Occipital lobe (tissue), 2 donors: Measurements from ENCODE around the gene IRAG1. TPM values are rescaled to one million over a fixed set of nuclear protein-coding genes. Genes with fewer than 3 reads are reported as not detected.
"Not testable (repeated sequence)": the region's sequence is repeated elsewhere in the genome, so short reads cannot be mapped to it uniquely, and the experiment has no call there.

Source experiments
- DNase-seq: peaks from one replicate; lab custom pipeline; 2025; lab: John Stamatoyannopoulos, UW
- total RNA-seq: library from RNA; depleted of rRNA; stranded (reverse); fragments of >200 nt; gene quantifications from one replicate; pipeline ENCODE4 v1.2.3, GENCODE V29; 2014

The IRAG1 gene
- total RNA-seq, 1 donor from 2014 or later = 1.4 TPM

DNA sequence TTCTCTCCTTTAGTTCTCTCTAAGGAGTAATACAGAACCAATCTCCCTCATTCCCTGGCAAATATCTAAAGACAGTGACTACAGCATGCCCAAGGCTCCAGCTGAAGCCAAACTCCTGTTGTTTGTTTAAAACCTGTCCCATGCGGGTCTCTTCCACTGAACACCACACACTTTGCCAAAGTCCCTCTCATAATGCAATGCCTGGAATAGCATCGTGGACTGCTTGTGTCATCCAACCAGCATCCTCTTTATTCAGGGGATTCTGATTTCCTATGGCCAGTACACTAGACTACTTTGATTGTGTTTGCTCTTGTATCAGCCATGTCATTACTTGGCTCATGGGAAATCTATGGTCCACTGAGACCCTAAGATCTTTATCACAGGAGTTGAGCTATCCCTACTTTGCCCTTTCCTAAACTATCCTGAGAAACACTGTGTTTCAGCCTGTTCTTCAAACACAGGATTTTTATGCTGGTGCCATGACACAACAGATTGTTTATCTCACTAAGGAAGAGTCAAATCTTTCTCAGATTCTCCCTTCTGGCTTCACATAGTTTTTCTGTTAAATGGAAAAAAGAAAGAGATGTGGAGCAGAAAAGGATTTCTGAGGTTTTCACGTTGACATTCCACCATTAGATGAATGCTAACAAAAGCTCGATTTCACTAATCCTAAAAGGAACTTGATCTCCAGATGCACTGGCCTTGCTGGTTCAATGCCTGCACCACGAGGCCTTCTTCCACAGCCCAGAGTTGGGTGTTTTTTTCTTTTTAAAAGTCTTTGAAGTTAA lies 15.9 kb upstream of the IRAG1 start:
- no peak for DNase-seq

DNA sequence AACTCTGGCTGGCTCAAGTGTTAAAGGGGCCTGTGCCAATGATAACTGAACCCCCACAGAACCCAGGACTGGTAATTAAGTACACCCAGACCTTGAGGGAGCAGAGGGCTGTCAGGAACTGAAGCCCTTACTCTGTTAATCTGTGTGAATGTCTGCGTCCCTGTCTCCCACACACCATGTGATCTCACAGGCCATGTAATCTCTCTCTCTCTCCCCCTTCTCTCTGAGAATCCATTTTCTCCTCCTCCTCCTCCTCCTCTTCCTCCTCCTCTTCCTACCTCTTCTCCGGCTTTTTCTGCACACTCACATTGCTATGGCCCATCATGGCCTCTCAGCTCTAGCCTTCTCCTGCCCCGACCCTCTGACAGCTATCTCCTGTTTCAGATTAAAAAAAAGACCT lies 14.6 kb upstream of the IRAG1 start:
- no peak for DNase-seq

DNA sequence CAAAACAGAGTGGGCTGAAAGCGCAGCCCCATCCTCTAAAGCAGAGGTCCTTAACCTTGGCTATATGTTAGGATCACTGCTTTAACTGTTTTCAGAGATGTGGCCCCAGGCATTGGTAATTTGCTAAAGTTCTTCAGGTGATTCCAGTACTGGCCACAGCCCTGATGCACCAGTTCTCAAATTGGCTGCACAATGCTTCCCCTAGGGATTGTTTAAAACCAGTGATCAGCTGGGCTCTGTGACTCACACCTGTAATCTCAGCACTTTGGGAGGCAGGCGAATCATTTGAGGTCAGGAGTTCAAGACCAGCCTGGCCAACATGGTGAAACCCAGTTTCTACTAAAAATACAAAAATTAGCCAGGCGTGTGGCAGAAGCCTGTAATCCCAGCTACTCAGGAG lies 8.4 kb upstream of the IRAG1 start:
- no peak for DNase-seq

DNA sequence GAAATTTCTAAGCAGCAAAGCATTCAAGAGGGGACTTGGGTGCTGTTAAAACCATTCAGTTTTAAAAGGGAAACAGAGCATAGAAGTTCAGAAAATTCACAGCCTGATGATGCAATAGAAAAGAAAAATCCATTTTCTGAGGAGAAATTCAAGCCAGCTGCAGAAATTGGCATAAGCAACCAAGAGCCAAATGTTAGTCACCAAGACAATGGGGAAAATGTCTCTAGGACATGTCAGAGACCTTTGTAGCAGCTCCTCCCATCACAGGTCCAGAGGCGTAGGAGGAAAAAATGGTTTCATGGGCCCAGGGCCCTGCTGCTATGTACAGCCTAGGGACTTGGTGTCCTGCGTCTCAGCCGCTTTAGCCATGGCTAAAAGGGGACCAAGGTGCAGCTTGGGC lies 5.5 kb upstream of the IRAG1 start:
- no peak for DNase-seq

DNA sequence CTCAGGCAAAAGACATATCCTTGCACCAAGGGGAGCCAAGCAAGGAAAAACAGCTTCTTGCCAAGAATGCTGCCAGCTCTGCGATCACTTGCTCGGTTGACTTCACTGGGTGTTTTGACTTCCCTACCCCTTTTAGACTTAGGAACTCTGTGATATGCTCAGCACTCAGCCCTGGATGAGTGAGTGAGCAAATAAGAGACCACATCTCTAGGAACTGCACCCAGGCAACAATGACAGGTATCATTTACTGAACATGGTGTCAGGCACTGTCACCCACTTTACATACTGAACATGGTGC lies 3.7 kb upstream of the IRAG1 start:
- DNase-seq = no peak

DNA sequence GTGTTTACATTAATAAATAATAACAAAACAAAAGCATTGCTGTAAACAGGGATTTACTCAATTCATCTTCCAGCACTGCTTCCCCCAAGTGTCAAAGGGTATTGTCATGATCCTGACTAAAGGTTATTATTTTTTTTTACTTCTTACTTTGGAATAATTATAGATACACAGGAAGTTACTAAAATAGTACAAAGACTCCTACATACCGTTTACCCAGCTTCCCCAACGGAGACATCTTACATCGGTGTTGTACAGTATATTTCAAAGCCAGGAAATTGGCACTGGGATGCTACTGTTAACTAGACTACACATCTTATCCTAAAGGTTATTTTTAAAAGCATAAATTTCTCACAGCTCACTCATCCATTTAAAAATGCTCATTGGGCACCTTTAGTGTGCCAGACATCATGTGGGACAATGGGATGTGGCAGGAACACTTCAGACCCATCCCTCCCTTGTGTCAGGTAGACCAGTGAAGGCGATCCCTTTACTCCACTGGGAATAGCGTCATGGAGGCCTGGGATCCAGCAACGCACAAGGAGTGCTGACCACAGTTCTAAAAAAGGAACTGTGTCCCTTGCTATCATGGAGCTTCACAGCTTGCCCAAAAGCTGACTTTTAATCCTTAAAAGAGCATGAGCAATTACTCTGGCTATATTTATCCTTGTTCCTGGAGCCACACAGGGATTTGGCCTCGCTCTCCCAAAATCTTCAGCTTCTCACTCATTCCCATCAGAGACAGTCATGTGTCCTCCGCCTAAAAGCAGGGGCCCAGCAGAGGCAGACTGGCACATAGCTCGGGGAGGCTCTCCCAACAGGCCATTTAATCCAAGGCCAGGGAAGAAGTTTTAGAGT lies 3.1 kb upstream of the IRAG1 start:
- DNase-seq = no peak

DNA sequence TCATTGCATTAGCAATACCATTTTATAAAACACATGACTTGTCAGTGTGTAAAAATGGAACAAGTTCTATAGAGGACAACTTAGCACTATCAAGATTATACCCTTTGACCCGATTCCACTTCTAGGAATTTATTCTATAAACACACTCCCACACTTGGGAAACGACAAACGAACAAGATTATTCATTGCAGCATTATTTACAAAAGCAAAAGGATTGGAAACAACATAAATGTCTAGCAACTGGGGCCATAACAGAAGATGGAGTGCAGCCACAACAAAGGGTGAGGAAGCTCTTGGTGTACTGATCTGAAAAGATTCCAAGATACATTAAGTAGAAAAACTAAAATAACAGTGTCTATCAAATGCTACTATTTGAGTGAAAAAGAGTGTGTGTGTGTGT lies 2.3 kb upstream of the IRAG1 start:
- no peak for DNase-seq

DNA sequence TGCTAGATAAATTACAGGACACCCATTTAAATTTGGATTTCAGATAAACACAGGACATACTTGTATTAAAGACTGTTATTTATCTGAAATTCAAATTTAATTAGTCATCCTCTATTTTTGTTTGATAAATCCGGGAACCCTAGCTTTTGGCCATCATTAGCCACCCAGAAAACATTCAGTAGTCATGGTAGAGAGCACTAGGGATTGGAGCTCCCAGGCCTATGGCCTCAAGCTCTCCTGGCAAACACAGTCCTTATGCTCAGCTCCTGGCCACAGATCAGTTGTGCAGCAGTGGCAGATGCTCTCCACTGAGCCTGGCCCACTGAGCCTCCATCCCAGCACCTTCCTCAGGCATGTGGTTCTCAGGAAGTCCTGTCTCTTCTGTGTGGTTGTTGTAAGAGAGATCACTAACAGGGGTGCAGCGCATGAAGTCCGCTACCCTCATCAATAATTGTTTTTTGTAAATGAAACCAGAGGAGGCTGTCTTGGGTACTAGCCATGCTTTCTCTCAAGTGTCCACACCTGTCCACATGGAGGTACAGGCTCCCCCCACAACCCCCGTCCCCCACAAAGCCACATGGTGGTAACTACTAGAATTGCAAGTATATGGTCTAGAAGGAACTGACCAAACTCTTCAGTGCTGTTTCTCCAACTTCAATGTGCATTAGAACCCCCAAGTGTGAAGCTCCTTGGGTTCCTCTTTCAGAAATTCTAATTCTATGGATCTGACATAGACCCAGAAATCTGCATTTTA lies 1.1 kb upstream of the IRAG1 start:
- DNase-seq = no peak

DNA sequence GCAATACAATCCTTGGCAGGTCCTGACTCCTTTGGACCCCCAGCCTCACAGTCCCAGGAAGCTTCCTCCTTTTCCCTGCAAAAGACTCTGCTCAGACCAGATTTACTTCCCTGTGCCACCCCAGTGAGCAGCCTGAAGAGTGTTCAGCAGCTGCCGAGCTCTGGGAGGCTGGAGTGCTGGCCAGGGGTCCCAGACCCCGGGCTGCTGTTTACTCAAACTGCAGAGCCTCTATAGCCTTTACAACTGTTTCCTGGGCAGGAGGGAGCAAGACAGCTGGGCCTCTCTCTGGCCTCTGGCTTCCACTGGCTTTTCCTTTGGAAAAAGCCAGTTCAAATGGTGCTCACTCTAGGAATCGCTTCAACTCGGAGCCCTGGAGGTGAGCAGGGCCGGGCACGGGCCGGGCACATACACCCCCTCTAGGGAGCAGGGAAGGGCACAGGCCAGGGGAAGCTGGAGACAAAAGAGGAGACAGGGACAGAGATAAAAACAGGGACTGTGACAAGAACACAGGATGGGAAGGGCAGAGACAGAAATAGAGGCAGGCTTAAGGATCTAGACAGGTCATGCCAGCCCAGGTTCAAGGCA lies 932 bp downstream of the IRAG1 start:
- DNase-seq = no peak

DNA sequence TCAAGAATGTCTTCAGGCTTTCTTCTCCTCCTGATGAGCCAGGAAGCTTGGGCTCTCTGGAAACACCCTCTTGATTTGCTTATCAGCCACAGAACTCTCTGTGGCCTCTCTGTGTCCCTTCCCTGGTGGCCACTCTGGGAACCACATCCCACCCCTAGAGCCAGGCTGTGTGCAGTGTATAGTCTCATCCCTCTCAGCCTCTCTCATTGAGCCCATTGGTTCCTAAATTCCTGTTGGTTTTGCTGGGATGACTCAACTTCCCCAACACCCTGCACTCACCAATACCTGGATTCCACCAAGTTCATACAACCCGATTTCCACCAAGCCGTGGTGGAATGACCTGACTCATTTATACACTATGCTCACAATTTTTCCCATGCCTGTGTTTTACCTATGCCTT lies 5.2 kb downstream of the IRAG1 start:
- no peak for DNase-seq

DNA sequence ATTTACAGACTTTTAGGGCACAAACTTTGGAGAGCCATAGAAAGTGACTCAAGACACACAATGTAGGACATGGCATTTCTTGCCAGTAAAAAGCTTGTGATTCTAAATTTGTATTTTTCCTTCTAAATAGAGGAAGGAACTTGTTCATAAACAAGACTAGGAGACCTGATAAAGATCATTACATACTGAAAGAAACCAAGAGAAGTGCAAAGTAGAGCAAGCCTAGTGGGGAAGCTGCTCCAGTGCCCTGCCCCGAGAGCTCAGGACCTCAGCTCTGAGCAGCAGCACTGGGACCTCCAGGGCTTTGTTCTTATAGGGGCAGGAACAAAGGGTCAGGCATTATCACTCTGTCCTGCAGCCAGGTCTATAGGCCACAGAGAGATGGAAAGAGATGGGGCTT lies 7.2 kb downstream of the IRAG1 start:
- DNase-seq = no peak

DNA sequence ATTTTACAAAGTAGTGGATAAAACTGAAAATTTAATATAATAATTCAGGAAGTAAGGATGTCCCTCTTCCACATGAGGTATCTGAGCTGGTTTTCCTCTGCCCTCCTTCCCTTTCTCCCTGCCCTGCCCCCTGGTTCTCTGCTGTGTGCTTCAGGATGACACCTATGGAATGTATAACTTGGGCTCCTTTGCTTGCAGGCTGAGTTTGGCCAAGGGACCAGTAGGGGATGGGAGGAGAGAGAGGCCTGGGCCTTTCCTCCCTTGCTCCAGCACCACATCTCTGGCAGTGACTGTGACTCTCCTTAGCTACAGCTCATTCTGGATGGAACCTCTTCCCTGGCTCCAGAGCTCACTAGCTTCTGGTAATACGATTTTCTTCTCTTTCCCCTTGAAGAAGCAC lies 10.1 kb downstream of the IRAG1 start:
- DNase-seq = no peak

DNA sequence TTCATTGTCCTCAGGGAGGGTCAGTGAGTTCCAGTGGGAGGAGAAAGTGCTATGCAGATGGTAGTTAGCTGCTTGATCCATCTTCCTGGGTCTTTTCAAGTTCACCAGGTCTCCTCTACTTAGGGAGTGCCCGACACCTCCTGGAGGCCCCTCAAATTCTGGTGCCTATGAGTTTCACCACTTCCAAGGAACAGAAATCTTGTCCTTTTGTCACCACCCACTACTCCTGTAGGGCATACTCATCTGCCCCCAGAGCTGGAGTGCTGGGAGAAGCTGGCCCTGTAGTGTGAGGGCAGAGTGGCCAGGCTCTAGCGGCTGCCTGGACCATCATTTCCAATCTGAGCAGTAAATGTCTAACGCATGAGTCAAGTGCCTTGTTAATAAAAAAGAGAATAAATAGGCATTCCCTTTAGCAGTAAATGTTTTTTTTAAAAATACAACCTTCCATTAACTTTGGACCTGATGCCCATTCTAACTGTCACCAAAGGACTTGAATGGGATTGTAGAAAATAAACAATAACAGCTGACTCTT lies 12.5 kb downstream of the IRAG1 start:
- DNase-seq = no peak

DNA sequence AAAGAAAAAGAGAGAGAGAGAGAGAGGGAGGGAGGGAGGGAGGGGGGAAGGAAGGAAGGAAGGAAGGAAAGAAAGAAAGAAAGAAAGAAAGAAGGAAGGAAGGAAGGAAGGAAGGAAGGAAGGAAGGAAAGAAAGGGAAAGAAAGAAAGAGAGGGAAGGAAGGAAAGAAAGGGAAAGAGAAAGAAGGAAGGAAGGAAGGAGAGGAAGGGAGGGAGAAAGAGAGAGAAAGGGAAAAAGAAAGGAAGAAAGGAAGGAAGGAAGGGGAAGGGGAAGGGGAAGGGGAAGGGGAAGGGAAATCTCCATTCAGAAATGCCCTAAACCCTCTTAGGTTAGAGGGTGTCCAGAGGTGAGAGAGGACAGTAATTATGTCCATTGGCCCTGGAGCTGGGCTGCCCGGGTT lies 13.3 kb downstream of the IRAG1 start:
- not testable (repeated sequence) for DNase-seq

DNA sequence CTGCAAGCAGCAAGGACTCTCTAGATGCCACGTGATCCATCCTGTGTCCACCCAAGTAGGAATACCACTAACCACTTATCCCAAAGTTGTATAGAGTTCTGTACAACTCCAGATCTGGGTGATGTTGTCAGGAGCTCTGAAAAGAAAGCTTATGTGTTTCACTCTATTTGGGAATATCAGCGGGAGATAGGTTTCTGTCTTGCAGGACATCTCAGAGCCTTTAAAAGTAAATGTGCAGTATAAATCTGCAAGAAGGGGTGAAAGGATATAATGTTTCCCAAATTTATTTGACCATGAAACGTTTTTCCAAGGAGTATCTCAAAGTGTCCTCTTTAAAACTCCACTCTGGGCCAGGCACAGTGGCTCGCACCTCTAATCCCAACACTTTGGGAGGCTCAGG lies 13.9 kb downstream of the IRAG1 start:
- no peak for DNase-seq

DNA sequence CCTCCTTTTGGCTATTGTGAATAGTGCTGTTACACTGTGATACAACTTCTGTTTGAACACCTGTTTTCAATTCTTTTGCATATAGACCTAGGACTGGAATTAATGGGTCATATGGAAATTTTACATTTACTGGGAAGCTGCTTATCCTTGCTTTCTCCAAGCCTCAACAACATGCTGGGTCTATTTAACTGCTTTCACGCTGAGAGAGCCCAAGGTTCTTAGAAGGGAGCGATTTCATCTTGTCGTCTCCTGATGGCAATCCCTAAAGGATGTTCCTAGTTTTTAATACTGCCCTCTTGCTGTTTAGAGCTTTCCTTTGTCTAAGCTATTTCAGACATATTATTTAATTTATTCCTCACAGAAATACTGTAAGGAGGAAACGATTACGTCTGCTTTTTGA lies 15.5 kb downstream of the IRAG1 start:
- DNase-seq = no peak

DNA sequence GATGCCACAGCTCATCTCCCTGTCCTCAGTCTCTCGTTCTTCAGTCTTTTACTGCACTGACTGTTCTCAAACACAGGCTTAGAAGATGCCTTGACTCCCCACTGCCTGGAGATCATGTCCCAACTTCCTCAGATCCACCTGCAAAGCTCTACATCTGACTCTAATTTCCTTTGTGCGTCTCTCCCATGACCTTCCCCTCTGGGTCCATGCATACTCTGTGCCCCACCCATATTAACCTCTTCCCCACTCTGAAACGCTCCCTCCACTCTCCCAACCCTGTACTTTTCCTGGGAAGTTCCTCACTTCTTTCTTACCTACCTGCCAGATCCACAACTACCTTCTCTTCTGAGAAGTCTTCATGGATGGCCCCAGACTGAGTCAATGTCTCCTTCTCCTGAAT lies 16.6 kb downstream of the IRAG1 start:
- no peak for DNase-seq

DNA sequence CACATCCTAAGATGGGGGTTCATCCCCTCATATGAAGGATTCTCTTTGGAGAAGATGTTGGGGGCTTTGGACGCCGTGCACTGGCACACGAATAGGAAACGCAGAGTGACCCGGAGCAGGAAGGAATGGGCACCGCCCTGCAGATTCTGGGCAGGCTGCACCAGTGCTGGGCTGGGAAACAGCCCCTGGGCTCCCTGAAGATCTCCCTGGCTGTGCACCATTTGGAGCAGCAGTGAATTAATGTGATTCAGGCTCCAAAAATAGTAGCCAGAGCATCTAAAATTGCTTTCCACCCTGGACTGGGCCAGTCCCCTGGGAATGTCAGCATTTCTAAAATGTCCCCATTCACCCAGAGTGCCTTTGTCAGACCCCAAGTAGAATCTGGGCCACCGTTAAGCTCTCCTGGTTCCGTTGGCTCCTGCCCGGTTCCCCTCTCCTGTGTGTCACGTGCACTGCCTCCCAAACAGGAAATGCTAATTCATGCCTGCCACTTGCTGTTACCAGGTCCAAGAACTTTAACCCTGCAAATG lies 18.6 kb downstream of the IRAG1 start:
- peak; percentile 19 for DNase-seq

DNA sequence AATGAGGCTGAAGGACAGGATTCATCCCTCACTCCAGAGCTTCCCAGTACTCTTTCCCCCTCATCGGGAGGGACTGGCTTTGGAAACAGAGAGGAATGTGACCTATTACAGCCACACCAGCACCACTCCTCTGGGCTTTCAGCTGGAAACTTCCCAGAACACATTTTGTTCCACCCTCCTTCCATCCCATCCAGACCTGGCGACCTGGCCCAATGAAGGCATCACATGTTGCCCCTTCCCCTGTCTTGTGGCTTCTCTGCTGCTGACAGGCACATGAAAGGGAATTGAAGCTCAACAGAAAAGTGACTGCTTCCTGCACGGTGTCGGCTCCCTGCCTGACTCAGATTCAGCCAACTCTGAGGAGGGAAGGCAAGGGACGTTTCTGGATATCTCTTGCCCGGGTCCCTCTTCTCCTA lies 19.1 kb downstream of the IRAG1 start:
- DNase-seq = no peak

DNA sequence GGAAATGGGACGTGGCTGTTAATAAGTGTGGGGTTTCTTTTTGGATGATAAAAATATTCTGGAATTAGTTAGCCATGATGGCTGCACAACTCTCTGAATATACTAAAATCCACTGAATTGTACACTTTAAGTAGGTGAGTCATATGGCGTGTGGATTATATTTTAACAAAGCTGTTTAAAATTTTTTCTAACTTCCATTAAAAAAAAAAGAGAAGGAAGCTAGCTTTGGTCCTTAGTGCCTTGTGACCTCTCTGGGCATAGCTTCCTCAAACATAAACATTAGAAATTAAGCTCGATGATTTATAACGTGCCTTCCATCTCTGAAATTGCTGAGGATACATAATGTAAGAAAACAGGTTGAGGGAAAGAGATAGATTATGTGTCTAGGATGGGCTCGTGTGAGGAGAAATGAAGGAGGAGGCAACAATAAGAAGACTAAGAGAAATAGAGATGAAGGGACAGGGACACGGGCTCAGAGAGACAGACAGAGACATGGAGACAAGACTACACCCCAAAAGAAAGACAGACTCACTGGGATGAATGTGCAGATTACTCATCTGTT lies 20.0 kb downstream of the IRAG1 start:
- no peak for DNase-seq

DNA sequence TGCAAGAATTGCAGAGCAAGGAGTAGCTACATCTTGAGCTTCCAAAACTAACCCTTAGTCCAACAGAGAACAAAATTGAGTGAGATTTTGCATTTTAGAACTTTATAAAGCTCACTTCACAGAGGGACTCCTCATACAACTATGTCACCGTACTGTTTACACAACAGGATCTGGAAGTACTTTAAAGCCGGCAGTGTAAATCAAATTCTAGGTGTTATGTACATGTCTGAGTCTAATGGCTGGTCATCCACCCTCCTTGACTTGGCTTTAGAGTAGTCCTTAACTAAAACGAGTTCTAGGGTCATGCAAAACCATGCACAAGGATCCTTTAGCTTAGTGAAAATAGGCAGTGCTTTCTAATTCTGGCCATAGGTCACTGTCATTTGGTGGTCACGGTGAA lies 23.5 kb downstream of the IRAG1 start:
- no peak for DNase-seq
